OCI-LY1 (cell line): ENCODE measurements around the gene IGLL5.

ENCODE experiments used
- EZH2 ChIP-seq: fragments of 200-600 bp; sonication (generic), shearing (Covaris generic); IDR thresholded peaks from 2 replicates; pipeline ENCODE4 v1.8.0; 2017; ENCODE audit warnings: borderline replicate concordance, mixed run types, mild to moderate bottlenecking, antibody characterized with exemption, low read length, moderate library complexity, mixed read lengths
- TF ChIP-seq, protein P1 (sequence below): fragments of 200-600 bp; sonication (generic), shearing (Covaris generic); IDR thresholded peaks from 2 replicates; pipeline ENCODE4 v1.5.1; 2017; ENCODE audit warnings: mild to moderate bottlenecking, antibody characterized with exemption, low read length, moderate library complexity, mixed read lengths

DNA sequence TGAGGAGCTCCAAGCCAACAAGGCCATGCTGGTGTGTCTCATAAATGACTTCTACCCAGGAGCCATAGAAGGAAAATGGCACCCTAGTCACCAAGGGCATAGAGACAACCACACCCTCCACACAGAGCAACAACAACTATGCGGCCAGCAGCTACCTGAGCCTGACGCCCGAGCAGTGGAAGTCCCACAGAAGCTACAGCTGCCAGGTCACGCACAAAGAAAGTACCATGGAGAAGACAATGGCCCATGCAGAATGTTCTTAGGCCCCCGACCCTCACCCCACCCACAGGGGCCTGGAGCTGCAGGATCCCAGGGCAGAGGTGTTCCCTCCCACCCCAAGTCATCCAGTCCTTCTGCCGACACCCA is 28.0 kb downstream of the IGLL5 start:
- TF ChIP-seq, protein P1, sequence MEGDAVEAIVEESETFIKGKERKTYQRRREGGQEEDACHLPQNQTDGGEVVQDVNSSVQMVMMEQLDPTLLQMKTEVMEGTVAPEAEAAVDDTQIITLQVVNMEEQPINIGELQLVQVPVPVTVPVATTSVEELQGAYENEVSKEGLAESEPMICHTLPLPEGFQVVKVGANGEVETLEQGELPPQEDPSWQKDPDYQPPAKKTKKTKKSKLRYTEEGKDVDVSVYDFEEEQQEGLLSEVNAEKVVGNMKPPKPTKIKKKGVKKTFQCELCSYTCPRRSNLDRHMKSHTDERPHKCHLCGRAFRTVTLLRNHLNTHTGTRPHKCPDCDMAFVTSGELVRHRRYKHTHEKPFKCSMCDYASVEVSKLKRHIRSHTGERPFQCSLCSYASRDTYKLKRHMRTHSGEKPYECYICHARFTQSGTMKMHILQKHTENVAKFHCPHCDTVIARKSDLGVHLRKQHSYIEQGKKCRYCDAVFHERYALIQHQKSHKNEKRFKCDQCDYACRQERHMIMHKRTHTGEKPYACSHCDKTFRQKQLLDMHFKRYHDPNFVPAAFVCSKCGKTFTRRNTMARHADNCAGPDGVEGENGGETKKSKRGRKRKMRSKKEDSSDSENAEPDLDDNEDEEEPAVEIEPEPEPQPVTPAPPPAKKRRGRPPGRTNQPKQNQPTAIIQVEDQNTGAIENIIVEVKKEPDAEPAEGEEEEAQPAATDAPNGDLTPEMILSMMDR = no peak
- TF ChIP-seq EZH2 = no peak
